PC-3 (cell line): Measurements from ENCODE around the gene CFAP54.

Source experiments
- CTCF ChIP-seq: fragments of 300-600 bp; sonication (generic); conservative IDR thresholded peaks from 2 replicates; pipeline ENCODE4 v1.5.1; 2017; ENCODE audit warnings: antibody characterized with exemption, low read depth, mild to moderate bottlenecking, low read length
- EZH2phosphoT487 ChIP-seq: fragments of 300-600 bp; sonication (generic); IDR thresholded peaks from 2 replicates; pipeline ENCODE4 v1.6.1; 2018; ENCODE audit warnings: mild to moderate bottlenecking, antibody characterized with exemption, low read length, borderline replicate concordance

GRCh38 chr12:96521895-96522682 lies 32.7 kb downstream of the CFAP54 start:
- TF ChIP-seq CTCF, result no peak
- TF ChIP-seq EZH2phosphoT487, result no peak
